Measurements from ENCODE around the gene TMEM86B.

DNA sequence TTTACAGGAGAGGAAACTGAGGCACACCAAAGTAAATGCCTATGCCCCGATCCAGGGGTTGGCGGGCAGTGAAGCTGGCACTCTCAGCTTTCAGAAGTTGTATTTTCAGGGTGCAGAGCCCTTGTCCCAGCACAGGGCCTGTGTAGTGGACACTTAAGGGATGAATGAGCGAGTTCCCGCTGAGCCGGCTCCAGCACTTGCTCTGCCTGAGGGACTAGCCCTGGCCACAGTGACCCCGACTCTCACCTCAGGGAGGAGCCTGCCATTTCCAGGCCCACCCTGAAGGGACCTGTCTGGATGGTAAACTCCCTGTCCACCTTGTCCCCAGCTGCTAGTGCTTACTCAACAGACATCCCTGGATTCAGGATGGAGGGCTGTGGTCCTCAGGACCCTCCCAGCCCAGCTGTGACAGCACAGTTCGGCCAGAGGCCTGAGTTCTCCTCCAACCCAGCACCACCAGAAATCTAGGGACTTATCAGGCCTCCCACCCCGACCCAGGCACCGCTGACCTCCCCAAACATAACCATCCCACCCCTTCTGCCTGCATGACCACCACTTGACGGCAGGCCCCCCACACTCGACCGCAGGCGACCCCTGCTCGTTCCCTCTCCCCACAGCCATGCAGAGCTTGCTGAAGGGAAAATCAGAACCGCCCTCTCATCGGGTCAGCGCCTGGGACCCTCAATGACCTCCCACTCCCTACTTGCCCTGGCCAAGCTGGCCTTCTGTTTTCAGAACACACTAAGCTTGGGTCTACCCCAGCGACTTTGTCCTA, 21.9 kb upstream of the TMEM86B start:
- TF ChIP-seq, protein P1, sequence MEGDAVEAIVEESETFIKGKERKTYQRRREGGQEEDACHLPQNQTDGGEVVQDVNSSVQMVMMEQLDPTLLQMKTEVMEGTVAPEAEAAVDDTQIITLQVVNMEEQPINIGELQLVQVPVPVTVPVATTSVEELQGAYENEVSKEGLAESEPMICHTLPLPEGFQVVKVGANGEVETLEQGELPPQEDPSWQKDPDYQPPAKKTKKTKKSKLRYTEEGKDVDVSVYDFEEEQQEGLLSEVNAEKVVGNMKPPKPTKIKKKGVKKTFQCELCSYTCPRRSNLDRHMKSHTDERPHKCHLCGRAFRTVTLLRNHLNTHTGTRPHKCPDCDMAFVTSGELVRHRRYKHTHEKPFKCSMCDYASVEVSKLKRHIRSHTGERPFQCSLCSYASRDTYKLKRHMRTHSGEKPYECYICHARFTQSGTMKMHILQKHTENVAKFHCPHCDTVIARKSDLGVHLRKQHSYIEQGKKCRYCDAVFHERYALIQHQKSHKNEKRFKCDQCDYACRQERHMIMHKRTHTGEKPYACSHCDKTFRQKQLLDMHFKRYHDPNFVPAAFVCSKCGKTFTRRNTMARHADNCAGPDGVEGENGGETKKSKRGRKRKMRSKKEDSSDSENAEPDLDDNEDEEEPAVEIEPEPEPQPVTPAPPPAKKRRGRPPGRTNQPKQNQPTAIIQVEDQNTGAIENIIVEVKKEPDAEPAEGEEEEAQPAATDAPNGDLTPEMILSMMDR (IDR thresholded peaks at IDR 0.05; ENCODE audit: extremely low read depth in 1 of 2, insufficient read depth in 1 of 2, low read depth in 1 of 2, low read length in 2 of 2), result no peak
- no peak for TF ChIP-seq EZH2 (IDR thresholded peaks at IDR 0.05; ENCODE audit: borderline replicate concordance, low read depth, low read length, severe bottlenecking)
- no peak for TF ChIP-seq POLR2A (IDR thresholded peaks at IDR 0.05; ENCODE audit: low read depth, low read length)
- TF ChIP-seq FOS (IDR thresholded peaks at IDR 0.05; ENCODE audit: borderline replicate concordance, insufficient read depth, low read length), result no peak
